SK-N-SH treated with all-trans-retinoic acid at 6 μM for 48 hours (cell line): ENCODE measurements around the gene LRRC4B.

ENCODE experiments used
- ATAC-seq: fragments of 200-7000 bp; cut with Tn5 transposase; 3 replicates; pipeline ENCODE4 v1.9.1; 2020; ENCODE audit warnings: mild to moderate bottlenecking, moderate library complexity
- BACH2 ChIP-seq: fragments of 250-450 bp; sonication (Bioruptor Pico); IDR thresholded peaks from 2 replicates; pipeline ENCODE4 v1.9.0; 2021; ENCODE audit warnings: mild to moderate bottlenecking, borderline replicate concordance
- SNAI2 ChIP-seq: fragments of 250-450 bp; sonication (Bioruptor Pico); IDR thresholded peaks from 2 replicates; pipeline ENCODE4 v1.5.0; 2020; ENCODE audit warnings: mild to moderate bottlenecking, moderate library complexity
- TCF4 ChIP-seq: fragments of 250-450 bp; sonication (Bioruptor Pico); IDR thresholded peaks from 2 replicates; pipeline ENCODE4 v1.8.0; 2021; ENCODE audit warnings: mild to moderate bottlenecking, moderate library complexity, borderline replicate concordance

The LRRC4B gene

GRCh38 chr19:50467566-50467965 lies 100.7 kb downstream of the LRRC4B start:
- no peak for TF ChIP-seq TCF4 (CRISPR knock-in tag)
- no peak for TF ChIP-seq SNAI2 (CRISPR knock-in tag)
- TF ChIP-seq BACH2 (CRISPR knock-in tag) = no peak
- ATAC-seq = no peak
